Amniotic stem cell (primary cell): Measurements from ENCODE around the gene SBNO1.
"Not testable (repeated sequence)": the region's sequence is repeated elsewhere in the genome, so short reads cannot be mapped to it uniquely, and the experiment has no call there.

Experiments
- DNase-seq: peaks from one replicate; lab custom pipeline; 2025; lab: John Stamatoyannopoulos, UW

Gene SBNO1

DNA sequence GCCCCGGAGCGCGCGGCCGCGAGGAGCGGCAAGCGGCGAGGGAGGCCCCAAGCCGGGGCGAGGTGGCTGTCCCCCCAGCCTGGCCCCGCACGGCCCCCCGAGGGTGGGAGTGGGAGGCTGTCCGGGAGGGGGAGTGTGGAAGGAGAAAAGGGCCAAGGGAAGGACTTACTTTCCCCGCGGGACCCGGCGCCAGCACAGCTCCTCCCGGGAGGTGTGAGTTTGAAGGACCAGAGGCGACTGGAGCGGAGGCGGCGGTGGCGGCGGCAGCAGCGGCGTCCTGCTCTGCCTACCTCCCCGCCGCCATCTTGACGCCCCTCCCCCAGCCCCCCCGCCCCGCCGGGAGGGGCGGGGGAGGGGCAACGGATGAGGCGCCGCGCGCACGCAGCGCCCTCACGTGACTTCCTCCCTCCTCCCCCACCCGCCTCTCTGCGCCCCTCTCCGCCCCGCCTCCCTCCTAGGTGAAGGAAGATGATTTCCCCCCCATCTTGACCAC, at the start of gene SBNO1:
Gene SBNO1, minus strand, starts transcription at position 316 of the 493 bp plus-strand sequence. CDS start 14,406 bp downstream, outside the sequence.
- peak; percentile 72 for DNase-seq

DNA sequence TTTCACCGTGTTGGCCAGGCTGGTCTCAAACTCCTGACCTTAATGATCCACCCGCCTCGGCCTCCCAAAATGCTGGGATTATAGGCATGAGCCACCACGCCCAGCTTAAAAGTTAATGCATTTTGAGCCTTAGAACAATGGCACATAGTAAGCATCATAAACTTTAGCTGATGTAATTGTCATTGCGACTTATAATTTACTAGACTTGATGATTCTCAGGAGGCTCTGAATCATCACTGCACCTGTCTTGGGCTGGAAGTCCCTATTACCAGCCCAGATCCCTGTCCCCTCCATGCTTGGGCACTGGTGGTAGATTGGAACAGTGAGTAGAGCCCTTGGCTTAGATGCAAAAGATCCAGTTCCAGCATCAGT, 45.4 kb upstream of the SBNO1 start:
- no peak for DNase-seq

DNA sequence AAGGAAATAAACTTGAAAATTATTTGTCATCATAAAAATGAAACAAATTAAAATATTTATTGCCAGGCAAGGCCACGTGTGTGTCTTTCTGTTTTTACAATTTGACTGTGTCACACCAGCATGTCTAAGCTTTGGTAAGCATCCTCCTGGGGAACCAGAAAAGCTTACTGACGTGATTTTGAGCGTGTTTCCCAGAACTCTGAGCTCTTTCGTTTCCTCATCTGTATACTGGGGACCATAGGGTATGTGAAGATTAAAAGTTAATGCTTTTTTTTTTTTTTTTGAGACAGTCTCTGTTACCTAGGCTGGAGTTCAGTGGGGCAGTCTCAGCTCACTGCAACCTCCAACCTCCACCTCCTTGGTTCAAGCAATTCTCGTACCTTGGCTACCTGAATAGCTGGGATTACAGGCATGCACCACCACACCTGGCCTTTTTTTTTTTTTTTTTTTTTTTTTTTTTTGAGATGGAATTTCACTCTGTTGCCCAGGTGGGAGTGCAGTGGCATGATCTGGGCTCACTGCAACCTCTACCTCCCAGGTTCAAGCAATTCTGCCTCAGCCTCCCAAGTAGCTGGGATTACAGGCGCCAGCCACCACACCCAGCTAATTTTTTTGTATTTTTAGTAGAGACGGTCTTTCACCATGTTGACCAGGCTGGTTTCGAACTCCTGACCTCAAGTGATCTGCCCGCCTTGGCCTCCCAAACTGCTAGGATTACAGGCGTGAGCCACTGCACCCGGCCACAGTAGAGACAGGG, 44.8 kb upstream of the SBNO1 start:
- not testable (repeated sequence) for DNase-seq

DNA sequence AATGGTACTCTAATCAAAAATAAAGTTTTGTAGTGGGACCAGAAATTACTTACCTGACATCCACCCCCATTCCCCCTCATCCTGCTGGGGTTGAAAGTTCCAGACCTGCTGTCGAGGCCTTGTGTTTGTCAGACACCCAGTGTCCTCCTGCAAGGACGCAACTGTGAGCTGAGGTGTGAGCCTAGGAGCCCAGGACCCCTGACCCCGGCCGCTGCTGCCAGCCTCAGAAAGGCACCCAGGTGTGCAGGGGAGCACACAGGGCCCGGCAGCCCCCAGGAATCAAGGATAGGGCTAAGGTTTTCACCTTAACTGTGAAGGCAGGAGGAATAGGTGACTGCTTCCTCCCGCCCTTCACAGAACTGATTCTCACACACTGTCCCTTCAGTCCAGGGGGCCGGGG, 44.0 kb upstream of the SBNO1 start:
- DNase-seq, result not testable (repeated sequence)

- DNase-seq, result not testable (repeated sequence)
These were observed 43.3 kb upstream of the SBNO1 start for GRCh38 chr12:123407934-123408333.

GRCh38 chr12:123407269-123407668, 42.6 kb upstream of the SBNO1 start:
- DNase-seq, result not testable (repeated sequence)

GRCh38 chr12:123404581-123404980, 39.9 kb upstream of the SBNO1 start:
- DNase-seq, result no peak

GRCh38 chr12:123401753-123402683, 37.4 kb upstream of the SBNO1 start:
- DNase-seq, result no peak

- DNase-seq, result no peak
These were observed 34.6 kb upstream of the SBNO1 start for GRCh38 chr12:123399255-123399617.

- DNase-seq, result no peak
These were observed 34.1 kb upstream of the SBNO1 start for GRCh38 chr12:123398550-123399254.

DNA sequence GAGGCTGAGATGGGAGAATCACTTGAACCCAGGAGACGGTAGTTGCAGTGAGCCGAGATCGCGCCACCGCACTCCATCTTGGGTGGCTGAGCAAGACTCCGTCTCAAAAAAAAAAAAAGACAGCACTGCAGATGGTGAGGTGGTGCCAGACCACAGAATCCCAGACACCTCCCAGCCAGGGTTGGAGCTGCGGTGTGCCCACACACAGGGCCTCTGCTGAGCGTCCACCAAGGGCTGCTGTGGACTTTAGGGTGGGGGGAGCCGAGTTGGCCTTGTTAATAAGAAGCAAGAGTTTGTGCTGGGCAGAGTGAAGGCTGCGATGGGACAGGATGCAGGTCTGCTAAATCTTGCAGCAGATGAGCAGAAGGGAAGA, 33.5 kb upstream of the SBNO1 start:
- DNase-seq, result no peak

DNA sequence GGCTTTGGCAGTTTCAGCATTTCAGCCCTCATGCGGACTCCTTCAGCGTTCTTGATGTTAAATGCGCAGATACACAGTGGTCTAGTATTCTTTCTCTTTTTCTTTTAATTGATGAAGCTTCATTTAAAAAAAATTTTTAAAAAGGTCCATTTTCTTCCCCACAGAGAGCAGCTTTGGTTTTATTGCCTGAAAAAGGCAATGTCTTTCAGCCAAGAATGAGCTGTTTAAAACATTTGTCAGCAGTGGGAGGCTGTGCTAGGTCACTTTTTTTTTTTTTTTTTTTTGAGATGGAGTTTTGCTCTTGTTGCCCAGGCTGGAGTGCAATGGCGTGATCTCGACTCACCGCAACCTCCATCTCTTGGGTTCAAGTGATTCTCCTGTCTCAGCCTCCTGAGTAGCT, 32.8 kb upstream of the SBNO1 start:
- no peak for DNase-seq

DNA sequence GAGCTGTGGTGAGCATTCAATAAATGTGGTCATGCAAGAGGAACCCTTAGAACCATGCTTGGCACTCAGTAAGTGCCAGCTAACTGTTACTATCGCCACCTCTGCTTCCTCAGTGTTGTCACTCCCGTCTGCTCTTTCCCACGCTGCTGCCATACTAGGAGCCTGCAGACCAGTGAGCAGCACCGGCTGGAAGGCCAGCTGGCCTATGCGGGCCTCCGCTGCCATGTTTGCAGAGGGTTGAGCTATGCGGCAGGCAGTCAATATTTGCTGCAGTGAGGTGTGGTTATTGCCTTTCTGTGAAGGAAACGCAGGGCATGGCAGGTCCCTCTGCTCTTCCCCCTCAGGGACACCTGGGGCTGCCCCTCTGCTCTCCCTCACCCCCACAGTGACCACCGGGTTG, 32.3 kb upstream of the SBNO1 start:
- DNase-seq, result no peak

GRCh38 chr12:123396543-123396942, 31.9 kb upstream of the SBNO1 start:
- DNase-seq, result no peak

- DNase-seq, result no peak
These were observed 30.6 kb upstream of the SBNO1 start for GRCh38 chr12:123395236-123395635.

- DNase-seq, result no peak
These were observed 29.1 kb upstream of the SBNO1 start for GRCh38 chr12:123393747-123394146.

DNA sequence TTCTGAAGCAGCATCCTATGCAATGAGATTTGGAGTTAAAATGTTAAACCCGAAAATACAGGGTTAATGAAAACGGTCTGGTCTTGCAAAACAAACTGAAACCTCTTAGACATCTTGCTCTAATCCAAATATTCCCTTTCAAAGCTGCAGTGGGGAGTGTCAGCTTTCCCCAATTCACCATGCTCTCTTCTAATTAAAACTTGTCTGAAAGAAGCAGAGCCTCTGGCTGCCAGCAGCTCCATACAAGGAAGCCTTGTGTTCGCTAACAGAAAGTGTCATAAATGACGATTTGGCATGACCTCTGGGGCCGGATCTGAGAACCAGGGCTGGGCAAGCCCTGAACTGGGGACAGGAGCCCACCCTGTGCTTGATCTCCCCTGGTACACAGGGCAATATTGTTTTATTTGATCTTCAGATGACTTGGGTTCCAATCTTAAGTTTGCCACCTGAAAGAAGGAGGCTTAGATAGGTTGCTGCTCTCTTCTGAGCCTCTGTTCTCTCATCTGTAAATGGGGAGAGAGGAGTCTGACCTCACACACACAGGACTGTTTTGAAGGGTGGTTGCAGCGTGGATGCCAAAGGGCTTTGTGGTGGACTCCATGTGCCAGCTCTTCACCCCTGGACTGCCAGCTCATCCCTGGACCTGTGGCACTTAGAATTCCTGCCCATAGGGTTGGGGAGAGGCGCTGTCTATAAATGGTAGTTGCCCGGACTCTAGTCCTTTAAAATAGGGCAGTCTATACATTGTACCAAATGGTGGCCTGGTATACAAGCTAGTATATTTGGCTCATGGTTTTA, 27.1 kb upstream of the SBNO1 start:
- DNase-seq, result no peak

GRCh38 chr12:123390498-123391426, 26.1 kb upstream of the SBNO1 start:
- DNase-seq, result no peak

- DNase-seq, result no peak
These were observed 25.1 kb upstream of the SBNO1 start for GRCh38 chr12:123389560-123390351.
